ENCODE results near the gene PLCH1. TPM values are rescaled to one million over a fixed set of nuclear protein-coding genes. Genes with fewer than 3 reads are reported as not detected.
A peak's percentile ranks its signal among the peaks of the same experiment; 100 is the strongest.

Gene PLCH1
- total RNA-seq, result 14.0 TPM
- long read RNA-seq, full-length matches to known transcripts, result 1 of 11 reads
- long read RNA-seq, partial matches to known transcripts, result 1 of 11 reads
- long read RNA-seq, other reads (novel, unspliced or antisense), result 9 of 11 reads

GRCh38 chr3:155744626-155745324 lies at the start of gene PLCH1:
Gene PLCH1, minus strand, starts transcription at chr3:155745071. Its CDS starts 40,847 bp downstream, at chr3:155704224.
- DNase-seq (peak; percentile 83), ATAC-seq (peak; percentile 90 to 93)
- Histone ChIP-seq H3K27me3 (ENCODE audit: low read depth) (peaks cover 45% of the 10 kb centered on the region), H3K4me1 (peaks cover 31% of the 10 kb centered on the region), H3K27ac (peak within 1 kb of the TSS; percentile 72), H3K9me3 (no peaks in the 10 kb centered on the region), H3K4me3 (peak within 1 kb of the TSS; percentile 63), H3K36me3 (no peaks in the 10 kb centered on the region)
- TF ChIP-seq, protein P1, sequence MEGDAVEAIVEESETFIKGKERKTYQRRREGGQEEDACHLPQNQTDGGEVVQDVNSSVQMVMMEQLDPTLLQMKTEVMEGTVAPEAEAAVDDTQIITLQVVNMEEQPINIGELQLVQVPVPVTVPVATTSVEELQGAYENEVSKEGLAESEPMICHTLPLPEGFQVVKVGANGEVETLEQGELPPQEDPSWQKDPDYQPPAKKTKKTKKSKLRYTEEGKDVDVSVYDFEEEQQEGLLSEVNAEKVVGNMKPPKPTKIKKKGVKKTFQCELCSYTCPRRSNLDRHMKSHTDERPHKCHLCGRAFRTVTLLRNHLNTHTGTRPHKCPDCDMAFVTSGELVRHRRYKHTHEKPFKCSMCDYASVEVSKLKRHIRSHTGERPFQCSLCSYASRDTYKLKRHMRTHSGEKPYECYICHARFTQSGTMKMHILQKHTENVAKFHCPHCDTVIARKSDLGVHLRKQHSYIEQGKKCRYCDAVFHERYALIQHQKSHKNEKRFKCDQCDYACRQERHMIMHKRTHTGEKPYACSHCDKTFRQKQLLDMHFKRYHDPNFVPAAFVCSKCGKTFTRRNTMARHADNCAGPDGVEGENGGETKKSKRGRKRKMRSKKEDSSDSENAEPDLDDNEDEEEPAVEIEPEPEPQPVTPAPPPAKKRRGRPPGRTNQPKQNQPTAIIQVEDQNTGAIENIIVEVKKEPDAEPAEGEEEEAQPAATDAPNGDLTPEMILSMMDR (IDR thresholded peaks at IDR 0.05), result no peak
- intact Hi-C loops (cut with DNase I), result no loop called here

- H3K9me3 ChIP-seq, result no peaks in the 10 kb centered on the region
- intact Hi-C loops (cut with DNase I), result no loop called here
- no peak for DNase-seq
- TF ChIP-seq, protein P1 (IDR thresholded peaks at IDR 0.05), result no peak
- H3K27me3 ChIP-seq (ENCODE audit: low read depth), result no peaks in the 10 kb centered on the region
- no peak overlapping the region for H3K4me3 ChIP-seq
- H3K36me3 ChIP-seq, result no peaks in the 10 kb centered on the region
- no peaks in the 10 kb centered on the region for H3K4me1 ChIP-seq
- ATAC-seq, result no peak
- H3K27ac ChIP-seq, result no peak overlapping the region
Measured at GRCh38 chr3:155792532-155792931, 47.7 kb upstream of the PLCH1 start.

- DNase-seq, result no peak
- Histone ChIP-seq H3K4me3 (no peak overlapping the region), H3K36me3 (no peaks in the 10 kb centered on the region), H3K27me3 (ENCODE audit: low read depth) (no peaks in the 10 kb centered on the region), H3K27ac (no peak overlapping the region), H3K4me1 (no peaks in the 10 kb centered on the region), H3K9me3 (no peaks in the 10 kb centered on the region)
- intact Hi-C loops (cut with DNase I), result no loop called here
- TF ChIP-seq, protein P1 (IDR thresholded peaks at IDR 0.05), result no peak
- ATAC-seq, result no peak
Measured at GRCh38 chr3:155791190-155791589, 46.3 kb upstream of the PLCH1 start.

GRCh38 chr3:155790272-155790925 lies 45.5 kb upstream of the PLCH1 start:
- no peak overlapping the region for H3K4me3 ChIP-seq
- no peak for DNase-seq
- intact Hi-C loops (cut with DNase I), result no loop called here
- no peak overlapping the region for H3K27ac ChIP-seq
- TF ChIP-seq, protein P1 (IDR thresholded peaks at IDR 0.05), result no peak
- no peaks in the 10 kb centered on the region for H3K36me3 ChIP-seq
- no peaks in the 10 kb centered on the region for H3K27me3 ChIP-seq (ENCODE audit: low read depth)
- H3K4me1 ChIP-seq, result no peaks in the 10 kb centered on the region
- no peaks in the 10 kb centered on the region for H3K9me3 ChIP-seq
- ATAC-seq, result no peak

DNA sequence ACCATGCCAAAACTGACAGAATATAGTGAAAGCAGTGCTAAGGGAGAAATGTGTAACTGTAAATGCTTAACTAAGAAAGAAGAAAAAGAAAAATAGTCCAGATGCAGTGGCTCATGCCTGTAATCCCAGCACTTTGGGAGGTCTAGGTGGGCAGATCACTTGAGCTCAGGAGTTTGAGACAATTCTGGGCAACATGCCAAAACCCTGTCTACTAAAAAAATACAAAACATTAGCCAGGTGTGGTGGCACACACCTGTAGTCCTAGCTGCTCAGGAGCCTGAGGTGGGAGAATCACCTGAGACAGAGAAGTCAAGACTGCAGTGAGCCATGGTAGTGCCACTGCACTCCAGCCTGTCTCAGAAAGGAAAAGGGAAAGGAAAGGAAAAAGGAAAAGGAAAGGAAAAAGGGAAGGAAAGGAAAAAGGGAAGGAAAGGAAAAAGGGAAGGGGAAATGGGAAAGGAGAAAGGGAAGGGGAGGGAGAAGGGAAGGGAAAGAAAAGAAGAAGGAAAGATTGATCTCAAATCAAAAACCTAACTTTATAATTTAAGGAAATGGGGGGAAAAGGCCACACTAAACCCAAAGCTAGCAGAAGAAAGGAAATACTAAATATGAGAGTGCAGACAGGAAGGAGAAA lies 40.9 kb upstream of the PLCH1 start:
- TF ChIP-seq, protein P1 (IDR thresholded peaks at IDR 0.05), result no peak
- ATAC-seq, result no peak
- no peaks in the 10 kb centered on the region for H3K36me3 ChIP-seq
- peaks cover 17% of the 10 kb centered on the region for H3K9me3 ChIP-seq
- H3K4me3 ChIP-seq, result no peak overlapping the region
- H3K27me3 ChIP-seq (ENCODE audit: low read depth), result no peaks in the 10 kb centered on the region
- intact Hi-C loops (cut with DNase I), result no loop called here
- H3K4me1 ChIP-seq, result no peaks in the 10 kb centered on the region
- no peak overlapping the region for H3K27ac ChIP-seq
- DNase-seq, result no peak

All from lower lobe of right lung (tissue), 2 donors.